Heart left ventricle (tissue), 16 donors: ENCODE results near the gene ZNF77. TPM values are rescaled to one million over a fixed set of nuclear protein-coding genes. Genes with fewer than 3 reads are reported as not detected.

Experiments
- ATAC-seq, 4 donors: fragments of 200-7000 bp; cut with Tn5 transposase; one replicate each; pipeline ENCODE4 v1.9.1; 2020 to 2022; ENCODE audit warnings: moderate library complexity in 4 of 4, mild to moderate bottlenecking in 3 of 4, moderate number of reproducible peaks in 1 of 4
- DNase-seq, 5 donors: peaks; one replicate each; pipeline ENCODE4 v3.0.0-alpha.2; 2020
- H3K27ac ChIP-seq, 12 donors: fragments of 200-600 bp; sonication (generic) in 4 of 12; one replicate each; pipeline versions ENCODE4 v1.5.0 to v1.8.0; 2016 to 2022; ENCODE audit warnings: mild to moderate bottlenecking in 2 of 12
- H3K27me3 ChIP-seq, 9 donors: fragments of 200-600 bp; sonication (generic) in 2 of 9; one replicate each; pipeline versions ENCODE4 v1.5.1 to v1.8.0; 2016 to 2022; ENCODE audit warnings: mild to moderate bottlenecking in 3 of 9
- H3K36me3 ChIP-seq, 9 donors: fragments of 200-600 bp; sonication (generic) in 2 of 9; one replicate each; pipeline versions ENCODE4 v1.5.0 to v1.8.0; 2018 to 2022; ENCODE audit warnings: mild to moderate bottlenecking in 2 of 9
- H3K4me1 ChIP-seq, 12 donors: fragments of 200-600 bp; sonication (generic) in 4 of 12; one replicate each; pipeline versions ENCODE4 v1.5.0 to v1.8.0; 2016 to 2022; ENCODE audit warnings: mild to moderate bottlenecking in 3 of 12
- H3K4me3 ChIP-seq, 12 donors: fragments of 200-600 bp; sonication (generic) in 4 of 12; one replicate each; pipeline versions ENCODE4 v1.5.0 to v1.8.0; 2017 to 2022; ENCODE audit warnings: mild to moderate bottlenecking in 9 of 12, moderate library complexity in 4 of 12
- H3K9me3 ChIP-seq, 12 donors: fragments of 200-600 bp; sonication (generic) in 4 of 12; one replicate each; pipeline versions ENCODE4 v1.5.0 to v1.8.0; 2016 to 2022; ENCODE audit warnings: mild to moderate bottlenecking in 1 of 12
- POLR2A ChIP-seq, 2 donors: fragments of 450-650 bp; IDR thresholded peaks; one replicate each; pipeline ENCODE4 v1.6.1; 2017; ENCODE audit warnings: antibody characterized with exemption in 2 of 2, mild to moderate bottlenecking in 2 of 2, moderate library complexity in 2 of 2
- WGBS, 4 donors: extraction: QIAGEN DNeasy Blood & Tissue Kit in 2 of 4; methylation state at CpG; one replicate each; pipeline versions ENCODE4 v1.1.5 to v1.1.7; 2013 to 2018; 5-methylcytosine and 5-hydroxymethylcytosine counted together
- intact Hi-C, 10 donors: fragments of 100-400 bp; cut with DNase I; formaldehyde crosslinking; loops; one replicate each; pipeline versions ENCODE4 v1.11.1 to v1.14.2; 2022
- polyA plus RNA-seq, 2 donors: library from polyadenylated mRNA; stranded (reverse); fragments of 200-250 nt; gene quantifications; one replicate each; pipeline ENCODE4 v1.2.3, GENCODE V29; 2013
- total RNA-seq, 9 donors: library from RNA; depleted of rRNA in 2 of 9; stranded (reverse); fragments of >200 nt in 2 of 9; fragmentation: NEBNext Ultra II Directional in 3 of 9; extraction: Animal tissue kit (Norgen Biotek cat#: 25700) in 3 of 9; gene quantifications; one replicate each; pipeline versions ENCODE4 v1.1.0 to v1.2.4, GENCODE V29; 2016 to 2023
- TF ChIP-seq, protein P1 (sequence below), 12 donors: fragments of 200-600 bp; sonication (generic) in 4 of 12; IDR thresholded peaks; one replicate each; pipeline versions ENCODE4 v1.5.0 to v1.8.0; 2018 to 2022; ENCODE audit warnings: antibody characterized with exemption in 12 of 12, mild to moderate bottlenecking in 5 of 12
- donor health status: ischemic (EF 13 %, LVEDD 7.1; RV severe dilation, severe dysfunction).
- donor health status: healthy with polysubstance abuse.
- donor health status: DM: no; HTN: yes; CAD: no.
- donor health status: DM: no; HTN: no; CAD: no.
- donor health status: ischemic (EF 25% LVEDD 6.9; RV normal size, moderate dysfunction).
- donor health status: ischemic (EF 25% LVEDD 5.7; RV mildly dilated, moderate dysfunction).
- donor health status: healthy.
- donor health status: DM: yes; HTN: yes; CAD: no.
- donor health status: ischemic (EF 35%, LVEDD 5.7; RV mildly dilated, moderate dysfunction).
- donor health status: nonischemic (EF 11% LVEDD 7.7; RV severe dilation, severe dysfunction).
- donor health status: DM: yes; HTN: yes; CAD: no.
- donor health status: PGD.
- donor health status: ischemic (EF 29% LVEDD 5.4; RV normal size, mild dysfunction).
- donor health status: nonischemic (EF 23%, LVEDD 6.1; RV moderate dilation, normal function).

Gene ZNF77
- total and polyA plus RNA-seq, 11 donors, result 1.7 to 3.2 (median 2.3) TPM

DNA sequence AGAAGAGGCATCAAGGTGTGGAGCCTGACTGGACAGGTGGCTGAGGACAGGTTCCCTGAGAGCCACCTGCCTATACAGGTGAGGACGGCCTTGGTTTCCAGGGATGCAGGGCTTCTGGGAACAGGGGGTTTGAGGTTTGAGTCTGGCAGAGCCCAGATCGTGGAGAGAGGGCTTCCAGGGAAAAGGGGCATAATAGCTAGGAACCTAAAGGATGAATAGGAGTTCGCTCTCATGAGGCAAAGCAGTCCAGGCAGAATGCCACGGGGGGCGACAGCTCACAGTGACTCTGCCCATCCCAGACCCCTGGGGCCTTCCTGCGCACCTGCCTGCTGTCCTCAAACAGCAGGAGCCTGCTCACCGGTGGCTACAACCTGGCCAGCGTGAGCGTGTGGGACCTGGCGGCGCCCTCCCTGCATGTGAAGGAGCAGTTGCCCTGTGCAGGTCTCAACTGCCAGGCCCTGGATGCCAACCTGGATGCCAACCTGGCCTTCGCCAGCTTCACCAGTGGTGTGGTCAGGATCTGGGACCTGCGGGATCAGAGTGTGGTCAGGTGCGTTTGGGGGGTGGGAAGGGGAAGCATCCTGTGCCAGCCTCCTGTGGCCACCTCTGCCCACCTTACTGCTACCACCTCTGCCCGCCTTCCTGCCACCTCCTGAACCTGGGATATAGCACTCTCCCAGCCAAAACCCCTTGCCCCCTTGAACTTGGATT lies 44.6 kb upstream of the ZNF77 start:
- Histone ChIP-seq H3K4me1 (peaks cover 0 to 5% (median 1%) of the 10 kb centered on the region in 12 donors), H3K4me3 (no peak overlapping the region), H3K27ac (no peak overlapping the region), H3K27me3 (peaks cover 0 to 6% (median 0%) of the 10 kb centered on the region in 9 donors), H3K9me3 (no peaks in the 10 kb centered on the region), H3K36me3 (no peaks in the 10 kb centered on the region)
- 94 to 99% (median 95%) methylated on average over 8 to 15 of the region's 15 CpGs for WGBS, 4 donors
- intact Hi-C loops, result loop anchor here in 3 of 10 donors (5.0 to 10.0 kb wide), 3 partner anchors 33 to 45 kb away; partner anchors contain the start of gene TLE2 (in 1 of the 3)
- ATAC-seq (no peak), DNase-seq (no peak)
- TF ChIP-seq, protein P1, sequence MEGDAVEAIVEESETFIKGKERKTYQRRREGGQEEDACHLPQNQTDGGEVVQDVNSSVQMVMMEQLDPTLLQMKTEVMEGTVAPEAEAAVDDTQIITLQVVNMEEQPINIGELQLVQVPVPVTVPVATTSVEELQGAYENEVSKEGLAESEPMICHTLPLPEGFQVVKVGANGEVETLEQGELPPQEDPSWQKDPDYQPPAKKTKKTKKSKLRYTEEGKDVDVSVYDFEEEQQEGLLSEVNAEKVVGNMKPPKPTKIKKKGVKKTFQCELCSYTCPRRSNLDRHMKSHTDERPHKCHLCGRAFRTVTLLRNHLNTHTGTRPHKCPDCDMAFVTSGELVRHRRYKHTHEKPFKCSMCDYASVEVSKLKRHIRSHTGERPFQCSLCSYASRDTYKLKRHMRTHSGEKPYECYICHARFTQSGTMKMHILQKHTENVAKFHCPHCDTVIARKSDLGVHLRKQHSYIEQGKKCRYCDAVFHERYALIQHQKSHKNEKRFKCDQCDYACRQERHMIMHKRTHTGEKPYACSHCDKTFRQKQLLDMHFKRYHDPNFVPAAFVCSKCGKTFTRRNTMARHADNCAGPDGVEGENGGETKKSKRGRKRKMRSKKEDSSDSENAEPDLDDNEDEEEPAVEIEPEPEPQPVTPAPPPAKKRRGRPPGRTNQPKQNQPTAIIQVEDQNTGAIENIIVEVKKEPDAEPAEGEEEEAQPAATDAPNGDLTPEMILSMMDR (IDR thresholded peaks at IDR 0.05), result no peak
- no peak for TF ChIP-seq POLR2A (IDR thresholded peaks at IDR 0.05)

DNA sequence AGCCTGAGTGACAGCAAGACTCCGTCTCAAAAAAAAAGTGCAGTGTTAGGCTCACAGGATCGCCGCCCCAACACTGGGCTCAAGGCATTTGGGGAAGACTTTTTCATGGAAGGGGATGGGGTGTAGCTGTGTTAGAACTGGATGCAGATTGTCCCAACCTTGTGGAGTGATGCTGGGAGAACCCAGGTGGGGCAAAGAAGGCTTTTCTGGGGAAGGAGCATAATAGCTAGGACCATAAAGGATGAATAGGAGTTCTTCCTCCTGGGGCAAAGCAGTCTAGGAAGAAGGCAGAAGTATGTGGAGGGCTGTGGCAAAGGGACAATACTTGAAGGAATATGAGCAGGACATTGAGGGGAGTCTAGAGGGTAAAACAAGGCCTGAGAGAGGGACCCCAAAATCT lies 43.8 kb upstream of the ZNF77 start:
- H3K9me3 ChIP-seq, result no peaks in the 10 kb centered on the region
- peaks cover 0 to 11% (median 0%) of the 10 kb centered on the region in 9 donors for H3K27me3 ChIP-seq
- intact Hi-C loops, result loop anchor here in 3 of 10 donors (5.0 to 10.0 kb wide), 3 partner anchors 34 to 46 kb away; partner anchors contain the start of gene TLE2 (in 1 of the 3)
- TF ChIP-seq, protein P1 (IDR thresholded peaks at IDR 0.05), result no peak
- TF ChIP-seq POLR2A (IDR thresholded peaks at IDR 0.05), result no peak
- H3K36me3 ChIP-seq, result no peaks in the 10 kb centered on the region
- H3K4me1 ChIP-seq, result peaks cover 0 to 13% (median 9%) of the 10 kb centered on the region in 12 donors
- no peak for DNase-seq
- no peak for ATAC-seq
- H3K4me3 ChIP-seq, result no peak overlapping the region
- 92 to 98% (median 95%) methylated on average over 3 of the region's 3 CpGs for WGBS, 4 donors
- H3K27ac ChIP-seq, result no peak overlapping the region

DNA sequence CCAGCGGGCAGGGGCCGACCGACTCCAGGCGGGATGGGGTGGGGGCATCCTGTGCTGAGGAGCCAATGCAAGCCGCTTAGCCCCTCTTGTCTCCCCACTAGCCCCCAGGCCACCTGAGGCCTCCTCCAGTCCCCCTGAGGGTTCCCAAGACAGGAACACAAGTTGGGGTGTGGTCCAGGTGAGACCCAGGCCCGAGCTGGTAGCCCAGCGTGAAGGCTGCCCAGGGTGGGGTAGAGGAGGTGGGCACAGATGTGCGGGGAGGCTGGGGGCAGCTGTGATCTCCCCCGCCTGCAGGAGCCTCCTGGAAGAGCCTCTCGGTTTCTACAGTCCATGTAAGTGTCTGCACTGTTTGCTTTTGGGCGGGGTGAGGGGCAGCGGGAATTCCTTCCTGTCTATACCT lies 43.0 kb upstream of the ZNF77 start:
- intact Hi-C loops, result loop anchor here in 3 of 10 donors (5.0 to 10.0 kb wide), 3 partner anchors 35 to 47 kb away; partner anchors contain the start of gene TLE2 (in 1 of the 3)

More for the DNA sequence above, 43.0 kb upstream of the ZNF77 start:
- no peaks in the 10 kb centered on the region for H3K36me3 ChIP-seq
- DNase-seq (no peak), ATAC-seq (no peak)
- peaks cover 0 to 20% (median 17%) of the 10 kb centered on the region in 12 donors for H3K4me1 ChIP-seq
- no peak overlapping the region for H3K27ac ChIP-seq
- TF ChIP-seq POLR2A (IDR thresholded peaks at IDR 0.05), result no peak
- TF ChIP-seq, protein P1 (IDR thresholded peaks at IDR 0.05), result no peak
- no peak overlapping the region for H3K4me3 ChIP-seq
- no peaks in the 10 kb centered on the region for H3K9me3 ChIP-seq
- WGBS, 4 donors, result 78 to 83% (median 79%) methylated on average over 4 to 12 of the region's 12 CpGs
- peaks cover 0 to 11% (median 0%) of the 10 kb centered on the region in 9 donors for H3K27me3 ChIP-seq
